T follicular helper cell (primary cell): ENCODE measurements around the gene CREBL2.
"Not testable (repeated sequence)": the region's sequence is repeated elsewhere in the genome, so short reads cannot be mapped to it uniquely, and the experiment has no call there.

Source experiments
- DNase-seq: peaks from one replicate; pipeline ENCODE4 v3.0.0-alpha.2; 2020; ENCODE audit warnings: low read depth

The CREBL2 gene

DNA sequence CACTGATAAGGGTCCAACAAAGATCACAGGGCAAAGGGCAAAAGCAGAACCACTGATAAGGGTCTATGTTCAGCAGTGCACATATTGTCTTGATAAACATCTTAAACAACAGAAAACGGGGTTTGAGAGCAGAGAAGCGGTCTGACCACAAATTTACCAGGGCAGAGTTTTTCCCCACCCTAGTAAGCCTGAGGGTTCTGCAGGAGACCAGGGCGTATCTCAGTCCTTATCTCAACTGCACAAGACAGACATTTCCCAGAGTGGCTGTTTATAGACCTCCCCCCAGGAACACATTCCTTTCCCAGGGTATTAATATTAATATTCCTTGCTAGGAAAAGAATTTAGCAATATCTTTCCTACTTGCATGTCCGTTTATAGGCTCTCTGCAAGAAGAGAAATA lies 28.3 kb downstream of the CREBL2 start:
- not testable (repeated sequence) for DNase-seq

DNA sequence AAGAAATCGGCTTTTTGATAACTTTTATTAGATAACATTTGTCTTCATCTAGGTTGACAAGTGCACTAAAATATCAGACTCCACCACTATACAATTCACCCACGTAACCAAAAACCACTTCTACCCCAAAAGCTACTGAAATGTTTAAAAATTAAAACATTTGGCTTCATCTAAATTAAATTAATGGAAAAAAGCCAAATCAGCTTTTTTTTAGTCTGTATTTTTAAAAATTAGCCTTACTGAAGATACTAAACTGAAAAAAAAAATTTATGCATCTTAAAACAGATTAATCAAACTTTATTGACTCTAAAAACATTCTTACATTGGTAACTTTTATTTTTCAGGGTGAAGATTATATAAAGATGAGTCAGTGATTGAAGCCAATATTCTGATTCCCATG lies 30.0 kb downstream of the CREBL2 start:
- DNase-seq, result no peak

- no peak for DNase-seq
Measured at GRCh38 chr12:12642916-12643315, 31.2 kb downstream of the CREBL2 start.

- DNase-seq, result peak; percentile 14
Measured at GRCh38 chr12:12645485-12645884, 33.8 kb downstream of the CREBL2 start.

DNA sequence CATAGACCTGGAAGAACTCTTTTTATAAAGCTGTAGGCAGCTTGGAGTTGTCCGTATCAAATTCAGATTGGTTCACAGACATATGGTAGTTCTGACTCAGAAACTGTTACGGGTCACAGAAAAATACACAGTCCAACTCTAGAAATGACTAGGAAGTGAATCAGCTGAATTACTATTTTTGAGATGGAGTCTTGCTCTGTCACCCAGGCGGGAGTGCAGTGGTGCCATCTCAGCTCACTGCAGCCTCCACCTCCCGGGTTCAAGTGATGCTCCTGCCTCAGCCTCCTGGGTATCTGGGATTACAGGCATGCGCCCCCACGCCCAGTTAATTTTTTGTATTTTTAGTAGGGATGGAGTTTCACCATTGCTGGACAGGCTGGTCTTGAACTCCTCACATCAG lies 34.3 kb downstream of the CREBL2 start:
- not testable (repeated sequence) for DNase-seq

DNA sequence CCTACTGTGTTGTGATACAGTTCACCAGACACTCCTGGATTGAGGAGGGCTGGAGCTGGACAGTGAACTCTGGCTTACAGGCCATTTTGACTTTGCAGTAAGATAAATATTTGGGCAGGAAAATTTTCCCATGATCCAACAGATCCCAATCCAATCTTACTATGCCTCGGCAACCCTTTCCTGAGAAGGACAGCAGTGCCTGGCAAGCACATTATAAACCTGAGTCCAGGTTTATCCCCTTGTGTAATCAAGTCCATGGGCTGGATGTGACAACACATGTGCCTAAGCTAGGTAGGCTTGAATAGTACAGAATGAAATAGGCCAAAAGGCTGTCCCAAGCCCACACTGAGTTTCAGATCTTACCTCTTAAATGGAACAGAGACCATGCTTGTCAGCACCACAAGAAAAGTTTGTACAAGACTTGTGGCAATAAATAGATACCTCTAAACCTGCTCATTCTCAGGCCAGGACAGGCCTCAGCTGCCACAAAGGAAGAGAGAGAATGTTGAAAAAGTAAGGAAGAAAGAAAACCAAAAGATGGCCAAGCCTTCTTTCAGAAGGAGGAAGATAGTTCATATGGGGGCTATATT lies 34.9 kb downstream of the CREBL2 start:
- DNase-seq, result no peak

DNA sequence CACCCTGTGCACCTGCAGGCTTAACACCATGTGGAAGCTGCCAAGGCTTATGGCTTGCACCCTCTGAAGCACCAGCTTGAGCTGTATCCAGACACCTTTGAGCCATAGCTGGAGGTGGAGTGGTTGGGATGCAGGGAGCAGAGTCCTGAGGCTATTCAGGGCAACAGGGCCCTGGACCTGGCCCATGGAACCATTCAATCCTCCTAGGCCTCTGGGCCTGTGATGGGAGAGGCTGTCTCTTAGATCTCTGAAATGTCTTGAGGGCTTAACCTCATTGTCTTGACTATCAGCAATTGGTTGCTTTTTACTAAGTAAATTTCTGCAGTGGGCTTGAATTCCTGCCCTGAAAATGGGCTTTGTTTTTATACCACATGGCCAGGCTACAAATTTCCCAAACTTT lies 36.6 kb downstream of the CREBL2 start:
- no peak for DNase-seq

GRCh38 chr12:12648951-12649650 lies 37.4 kb downstream of the CREBL2 start:
- no peak for DNase-seq

DNA sequence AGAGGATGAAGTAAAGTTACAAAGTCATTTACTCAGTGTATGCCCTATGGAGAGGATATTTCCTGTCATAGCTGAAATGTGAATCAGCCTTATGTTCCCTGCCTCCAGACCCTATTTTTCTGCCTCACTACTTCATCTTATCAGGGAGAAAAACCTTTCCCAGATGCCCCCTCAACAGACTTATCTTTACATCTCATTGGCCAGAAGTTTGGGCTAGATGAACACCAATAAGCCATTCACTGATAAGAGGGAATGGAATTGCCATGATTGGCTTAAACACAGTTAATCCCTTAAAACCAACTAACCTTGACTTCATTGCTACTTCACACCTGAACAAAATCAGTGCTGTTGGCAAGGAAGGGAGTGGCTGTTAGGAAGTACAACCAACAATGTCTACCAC lies 40.1 kb downstream of the CREBL2 start:
- DNase-seq, result no peak

DNA sequence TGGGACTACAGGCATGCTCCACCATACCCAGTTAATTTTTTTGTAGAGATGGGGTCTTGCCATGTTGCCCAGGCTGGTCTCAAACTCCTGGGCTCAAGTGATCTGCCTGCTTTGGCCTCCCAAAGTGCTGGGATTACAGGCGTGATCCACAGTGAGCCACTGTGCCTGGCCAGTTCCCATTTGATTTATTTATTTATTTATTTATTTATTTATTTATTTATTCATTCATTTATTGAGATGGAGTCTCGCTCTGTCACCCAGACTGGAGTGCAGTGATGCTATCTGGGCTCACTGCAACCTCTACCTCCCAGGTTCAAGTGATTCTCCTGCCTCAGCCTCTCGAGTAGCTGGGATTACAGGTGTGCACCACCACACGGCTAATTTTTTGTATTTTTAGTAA lies 41.0 kb downstream of the CREBL2 start:
- DNase-seq, result not testable (repeated sequence)

GRCh38 chr12:12653922-12654321 lies 42.2 kb downstream of the CREBL2 start:
- no peak for DNase-seq

- no peak for DNase-seq
Measured at GRCh38 chr12:12654691-12655460, 43.2 kb downstream of the CREBL2 start.

DNA sequence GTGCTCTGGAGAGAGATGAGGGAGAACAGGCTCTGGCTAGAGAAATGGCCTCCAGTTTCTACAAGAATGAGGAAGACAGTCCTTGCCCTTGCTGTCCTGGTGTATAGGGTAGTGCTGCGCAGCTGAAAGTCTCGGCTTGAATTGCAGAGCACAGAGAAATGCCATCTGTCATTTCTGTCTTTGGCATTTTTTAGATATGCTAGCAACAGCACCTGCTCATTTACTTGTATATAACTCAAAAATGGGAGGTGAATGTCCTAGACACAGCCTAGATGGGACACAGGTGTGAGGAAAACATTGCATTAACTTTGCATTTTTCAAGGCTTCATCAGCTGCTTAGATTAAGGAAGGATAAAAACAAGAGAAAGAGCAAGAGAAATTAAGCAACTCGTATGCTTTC lies 48.5 kb downstream of the CREBL2 start:
- DNase-seq, result no peak

DNA sequence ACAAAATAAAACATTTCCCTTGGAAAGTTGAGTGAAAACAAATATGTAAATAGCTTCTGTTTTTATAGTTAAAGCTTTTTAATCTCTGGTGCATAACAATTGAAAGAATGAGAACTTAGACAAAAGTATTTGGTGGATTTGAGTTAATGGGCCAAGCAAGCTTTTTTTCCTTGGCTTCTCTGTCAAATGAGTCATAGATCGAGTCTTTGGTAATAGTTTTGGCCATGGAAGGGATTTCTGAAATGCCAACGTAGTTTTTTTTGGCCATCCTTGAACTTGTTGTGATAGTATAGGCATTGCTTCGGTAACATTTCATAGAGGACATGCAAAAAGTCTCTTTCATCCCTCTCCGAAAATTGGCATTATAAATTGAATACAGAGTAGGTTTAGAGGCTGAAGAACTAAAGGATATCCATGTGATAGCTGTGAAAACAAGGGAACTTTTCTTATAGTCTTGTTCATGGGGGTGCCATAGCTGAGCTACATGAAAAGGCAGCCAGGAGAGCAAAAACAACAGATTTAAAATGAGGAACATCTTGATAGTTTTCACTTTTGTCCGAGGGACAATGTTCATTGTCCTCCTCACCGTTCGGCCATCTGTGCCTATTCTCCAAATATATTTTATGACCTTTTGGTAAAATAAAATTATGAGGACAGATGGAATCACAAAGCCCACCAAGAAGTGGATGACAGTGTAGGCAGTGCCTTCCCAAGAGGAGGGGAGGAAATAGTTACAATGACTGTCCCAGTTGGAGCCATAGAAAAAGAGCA lies 49.6 kb downstream of the CREBL2 start:
- DNase-seq, result no peak

DNA sequence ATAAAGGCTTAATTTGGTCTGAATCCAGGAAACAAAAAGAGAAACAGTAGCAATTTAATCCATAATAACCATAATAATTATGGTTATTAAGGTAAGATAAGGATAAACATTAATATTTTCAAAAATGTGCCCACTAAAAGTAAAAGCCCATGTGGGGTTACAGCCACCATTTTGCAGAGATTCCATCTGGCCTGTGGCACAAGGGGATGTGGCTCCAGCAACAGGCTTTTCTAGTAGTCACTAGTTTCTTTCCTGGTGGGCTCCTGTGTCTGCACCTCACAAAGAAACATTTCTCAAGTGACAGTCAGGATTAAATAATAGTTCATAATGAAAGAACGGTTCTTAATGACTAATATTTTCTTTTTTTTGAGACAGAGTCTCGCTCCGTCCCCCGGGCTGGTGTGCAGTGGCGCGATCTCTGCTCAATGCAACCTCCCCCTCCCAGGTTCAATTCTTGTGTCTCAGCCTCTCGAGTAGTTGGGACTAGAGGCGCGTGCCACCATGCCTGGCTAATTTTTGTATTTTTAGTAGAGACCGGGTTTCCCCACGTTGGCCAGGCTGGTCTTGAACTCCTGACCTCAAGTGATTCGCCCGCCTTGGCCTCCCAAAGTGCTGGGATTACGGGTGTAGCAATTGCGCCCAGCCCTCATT lies 52.1 kb downstream of the CREBL2 start:
- no peak for DNase-seq

DNA sequence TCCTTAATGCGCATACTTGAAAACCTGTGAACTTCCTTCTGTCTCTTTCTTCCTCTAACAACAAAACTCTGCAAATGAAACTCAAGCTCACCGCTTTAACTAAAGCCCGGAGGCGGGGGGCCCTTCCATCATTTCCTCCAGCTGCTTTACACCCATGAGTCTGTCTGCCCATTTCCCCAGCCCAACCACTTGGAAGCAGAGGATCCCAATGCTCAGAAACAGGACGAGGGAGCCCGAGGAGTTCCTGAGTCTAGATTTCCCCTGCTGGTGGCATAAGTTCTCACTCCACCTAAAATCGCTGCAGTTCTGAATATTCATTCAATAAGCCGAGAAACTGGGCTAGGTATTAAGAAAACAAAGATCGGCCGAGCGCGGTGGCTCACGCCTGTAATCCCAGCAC lies 53.5 kb downstream of the CREBL2 start:
- DNase-seq, result no peak

DNA sequence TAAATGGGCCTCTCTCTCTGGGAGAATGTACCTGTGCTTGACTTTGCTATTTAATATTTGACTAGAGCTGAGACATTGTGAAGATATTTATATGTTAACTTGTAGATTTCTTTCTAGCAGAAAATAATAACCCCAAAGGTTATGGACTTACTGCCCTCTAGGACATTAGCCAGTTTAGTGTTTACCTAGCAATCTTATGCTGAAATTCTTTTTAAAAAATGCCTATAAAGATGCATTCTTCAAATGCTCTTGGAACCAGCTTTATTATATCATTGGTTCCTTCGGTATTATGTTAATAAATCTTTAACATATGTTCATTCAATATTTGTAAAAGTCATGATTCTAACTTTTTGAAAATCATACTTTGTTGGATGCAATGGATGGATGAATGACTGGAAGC lies 56.3 kb downstream of the CREBL2 start:
- no peak for DNase-seq

DNA sequence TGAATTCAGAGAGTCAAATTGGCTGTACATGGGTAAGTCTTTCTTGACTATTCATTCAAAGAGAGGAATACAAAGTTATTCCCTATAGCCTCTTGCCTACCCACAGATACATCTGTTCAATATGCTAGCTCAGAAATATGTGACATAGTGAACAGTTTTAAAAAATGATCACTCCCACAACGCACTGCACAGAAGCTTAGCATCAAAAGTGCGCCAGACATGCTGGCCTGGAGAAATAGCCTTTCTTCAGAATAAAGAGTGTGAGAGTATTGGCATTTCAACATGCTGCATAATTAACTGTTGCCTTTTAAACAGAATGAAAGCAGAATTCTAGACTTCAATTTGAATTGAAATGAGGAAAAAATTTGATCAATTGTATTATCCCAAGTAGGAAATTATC lies 57.3 kb downstream of the CREBL2 start:
- DNase-seq, result no peak

DNA sequence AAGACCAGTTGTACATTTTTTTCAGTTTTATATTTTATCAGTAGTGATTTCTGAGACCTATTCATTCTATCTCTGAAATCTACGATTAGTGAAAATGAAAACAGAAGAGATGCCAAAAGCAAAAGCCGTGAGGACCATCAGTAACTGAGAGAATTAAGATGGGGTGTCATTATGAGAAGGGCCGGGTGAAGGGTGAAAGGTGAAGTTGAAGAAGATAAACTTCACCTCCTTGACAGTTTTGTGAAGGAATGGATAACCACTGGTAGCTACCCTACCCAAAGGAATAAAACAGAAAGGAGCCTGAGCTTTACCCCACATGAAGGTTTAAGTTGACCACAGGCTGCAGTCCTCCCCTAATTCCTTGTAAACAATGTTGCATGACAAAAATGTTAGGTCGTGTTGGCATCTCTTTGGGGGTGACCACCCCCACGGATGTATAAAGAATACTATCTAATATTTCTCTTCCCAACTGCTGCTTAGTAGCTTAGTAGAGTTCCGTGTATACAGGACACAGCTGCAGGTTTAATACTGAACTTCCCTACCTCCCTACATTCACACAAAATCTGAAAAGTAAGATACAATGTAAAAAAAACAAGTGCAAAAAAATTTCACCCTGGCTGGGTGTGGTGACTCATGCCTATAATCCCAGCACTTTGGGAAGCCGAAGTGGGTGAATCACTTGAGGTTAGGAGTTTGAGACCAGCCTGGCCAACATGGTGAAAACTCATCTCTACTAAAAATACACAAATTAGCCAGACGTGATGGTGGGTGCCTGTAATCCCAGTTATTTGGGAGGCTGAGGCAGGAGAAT lies 60.4 kb downstream of the CREBL2 start:
- no peak for DNase-seq

DNA sequence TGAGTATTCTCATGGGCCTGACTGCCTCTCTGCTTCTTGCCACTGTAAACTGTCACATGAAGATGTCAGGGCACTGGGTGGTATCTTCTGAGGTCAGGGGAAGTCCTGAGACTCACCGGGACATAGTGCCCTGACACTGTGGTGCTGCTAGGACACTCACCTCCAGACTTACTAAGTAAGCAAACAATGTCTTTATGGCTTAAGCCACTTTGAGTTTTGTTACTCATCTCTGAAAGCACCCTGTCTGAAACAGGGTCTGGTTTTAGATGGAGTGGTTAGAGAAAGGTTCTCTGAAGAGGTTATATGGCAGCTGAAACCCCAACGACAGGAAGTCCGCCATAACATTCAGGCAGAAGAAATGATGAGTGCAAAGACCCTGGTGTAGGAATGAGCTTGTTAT lies 61.6 kb downstream of the CREBL2 start:
- DNase-seq, result no peak

DNA sequence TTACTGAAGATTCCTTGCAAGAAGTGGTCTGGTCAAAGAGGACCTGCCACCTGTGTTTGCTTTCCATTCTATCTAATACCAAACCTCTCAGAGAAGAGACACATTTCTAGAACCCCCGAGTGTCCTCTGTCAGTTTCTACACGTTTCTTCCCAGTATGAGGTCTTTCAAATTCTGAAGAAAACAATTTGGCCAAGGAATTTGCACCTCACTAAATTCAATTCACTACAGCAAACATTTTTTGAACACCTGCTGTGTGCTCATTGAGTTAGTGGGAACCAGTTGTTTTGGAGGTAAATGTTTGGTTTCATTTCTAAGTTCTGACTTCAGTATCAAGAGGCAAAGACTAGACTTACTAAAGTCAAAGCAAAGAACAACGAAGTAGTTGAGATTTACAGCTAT lies 64.9 kb downstream of the CREBL2 start:
- DNase-seq, result no peak
